SK-N-SH (cell line): ENCODE data around the gene GSTM3. TPM values are rescaled to one million over a fixed set of nuclear protein-coding genes. Genes with fewer than 3 reads are reported as not detected.
"Not testable (repeated sequence)": the region's sequence is repeated elsewhere in the genome, so short reads cannot be mapped to it uniquely, and the experiment has no call there.

Source experiments
- CTCF ChIA-PET: fragments of 300-600, 350-600 bp; formaldehyde crosslinking; extraction: SDS; loops from one replicate; lab custom pipeline; 2021; lab: Yijun Ruan, JAX
- POLR2A ChIA-PET: fragments of 350-600 bp; sonication (Branson Sonifier 250); formaldehyde crosslinking; extraction: SDS; loops from one replicate; lab custom pipeline; 2020; ENCODE audit warnings: antibody characterized with exemption, inconsistent platforms; lab: Yijun Ruan, JAX
- DNase-seq: peaks from one replicate; pipeline ENCODE4 v3.0.0; 2012
- H2AFZ ChIP-seq: fragments of 200-600 bp; sonication (generic); 2 replicates; pipeline ENCODE4 v1.8.1; 2016; ENCODE audit warnings: antibody characterized with exemption, mild to moderate bottlenecking, low read depth
- H3F3A ChIP-seq: fragments of 200-600 bp; sonication (generic); replicated peaks from 2 replicates; pipeline ENCODE3; 2016; ENCODE audit warnings: antibody characterized with exemption, mild to moderate bottlenecking; ENCODE audit not compliant: insufficient read depth
- H3K27ac ChIP-seq, 2 experiments: fragments of 200-500 bp in 1 of 2; fragments of 200-600 bp in 1 of 2; sonication (Bioruptor generic) in 1 of 2; sonication (generic), shearing (Covaris generic) in 1 of 2; 2 replicates each; pipeline versions ENCODE4 v1.5.1 to v1.6.1; 2014 to 2016; ENCODE audit warnings: low read depth in 2 of 2, inconsistent platforms in 1 of 2, low read length in 1 of 2, mild to moderate bottlenecking in 1 of 2, mixed read lengths in 1 of 2
- H3K27me3 ChIP-seq: fragments of 200-600 bp; sonication (generic), shearing (Covaris generic); 2 replicates; pipeline ENCODE4 v1.6.1; 2016; ENCODE audit warnings: mixed run types; ENCODE audit not compliant: insufficient read depth
- H3K36me3 ChIP-seq, 2 experiments: fragments of 200-500 bp in 1 of 2; fragments of 200-600 bp in 1 of 2; sonication (Bioruptor generic) in 1 of 2; sonication (generic) in 1 of 2; replicated peaks in 1 of 2; 2 replicates each; pipeline versions ENCODE3 to v1.5.1; 2014 to 2016; ENCODE audit warnings: low read length in 1 of 2, mild to moderate bottlenecking in 1 of 2; ENCODE audit not compliant: insufficient read depth in 2 of 2, control insufficient read depth in 1 of 2
- H3K4me1 ChIP-seq, 2 experiments: fragments of 200-500 bp in 1 of 2; fragments of 200-600 bp in 1 of 2; sonication (Bioruptor generic) in 1 of 2; sonication (generic), shearing (Covaris generic) in 1 of 2; 2 replicates each; pipeline versions ENCODE4 v1.5.1 to v1.6.1; 2014 to 2016; ENCODE audit warnings: low read depth in 1 of 2, low read length in 1 of 2, mixed run types in 1 of 2; ENCODE audit not compliant: insufficient read depth in 2 of 2, control insufficient read depth in 1 of 2
- H3K4me2 ChIP-seq: fragments of 200-600 bp; sonication (generic), shearing (Covaris generic); 2 replicates; pipeline ENCODE4 v1.6.1; 2017; ENCODE audit warnings: mixed run types
- H3K4me3 ChIP-seq, 2 experiments: fragments of 200-500 bp in 1 of 2; fragments of 200-600 bp in 1 of 2; sonication (Bioruptor generic) in 1 of 2; sonication (generic), shearing (Covaris generic) in 1 of 2; 2 replicates each; pipeline versions ENCODE4 v1.5.1 to v1.8.1; 2014 to 2016; ENCODE audit warnings: low read depth in 2 of 2, inconsistent platforms in 1 of 2, low read length in 1 of 2, mild to moderate bottlenecking in 1 of 2, mixed read lengths in 1 of 2, moderate library complexity in 1 of 2
- H3K79me2 ChIP-seq: fragments of 200-600 bp; sonication (generic); 2 replicates; pipeline ENCODE4 v1.8.1; 2017; ENCODE audit warnings: mild to moderate bottlenecking; ENCODE audit not compliant: insufficient read depth
- H3K9ac ChIP-seq: fragments of 200-600 bp; sonication (generic); 2 replicates; pipeline ENCODE4 v1.6.1; 2017; ENCODE audit warnings: mixed run types
- H3K9me2 ChIP-seq: fragments of 200-600 bp; sonication (generic); 2 replicates; pipeline ENCODE4 v1.6.1; 2017; ENCODE audit warnings: mixed run types
- H3K9me3 ChIP-seq: fragments of 200-600 bp; sonication (generic); 2 replicates; pipeline ENCODE4 v1.6.1; 2017; ENCODE audit warnings: mixed run types, mild to moderate bottlenecking, moderate library complexity
- H4K20me1 ChIP-seq: fragments of 200-600 bp; sonication (generic); 2 replicates; pipeline ENCODE4 v1.6.1; 2017; ENCODE audit warnings: mild to moderate bottlenecking, mixed run types; ENCODE audit not compliant: insufficient read depth
- EZH2phosphoT487 ChIP-seq: fragments of 200-600 bp; sonication (generic); IDR thresholded peaks from 2 replicates; pipeline ENCODE4 v1.6.1; 2017; ENCODE audit warnings: low read depth, mixed run types, mild to moderate bottlenecking, antibody characterized with exemption, moderate library complexity, borderline replicate concordance
- FOXJ3 ChIP-seq: sonication (generic); formaldehyde crosslinking; IDR thresholded peaks from 2 replicates; pipeline ENCODE4 v1.5.1; 2020; ENCODE audit warnings: mild to moderate bottlenecking, missing genetic modification reagents
- RCOR1 ChIP-seq: fragments of 150-350 bp; IDR thresholded peaks from 2 replicates; pipeline ENCODE4 v1.6.1; 2017; ENCODE audit warnings: antibody characterized with exemption, low read length
- TAF1 ChIP-seq: IDR thresholded peaks from 2 replicates; pipeline ENCODE4 v1.6.1; 2012; ENCODE audit warnings: low read depth, mild to moderate bottlenecking, low read length, moderate library complexity, borderline replicate concordance
- YY1 ChIP-seq: IDR thresholded peaks from 2 replicates; pipeline ENCODE4 v1.4.0; 2012; ENCODE audit warnings: low read depth, mild to moderate bottlenecking
- whole genome bisulfite sequencing: methylation state at CpG from one replicate; pipeline ENCODE4 v1.1.6; 2017; ENCODE audit warnings: low lambda C conversion rate; 5-methylcytosine and 5-hydroxymethylcytosine counted together
- polyA plus RNA-seq, 3 experiments: library from polyadenylated mRNA; depleted of rRNA; stranded (reverse); fragments of >200 nt; gene quantifications; 2 replicates each; pipeline ENCODE4 v1.2.3, GENCODE V29; 2012
- TF ChIP-seq, protein P1 (sequence below): fragments of 150-350 bp; IDR thresholded peaks from 2 replicates; pipeline ENCODE4 v1.6.1; 2016; ENCODE audit warnings: mild to moderate bottlenecking, low read depth, low read length
- TF ChIP-seq, protein P2 (sequence below): IDR thresholded peaks from 2 replicates; pipeline ENCODE4 v1.4.0; 2012; ENCODE audit warnings: low read depth
- TF ChIP-seq, protein P3 (sequence below): IDR thresholded peaks from 2 replicates; pipeline ENCODE4 v1.4.0; 2012; ENCODE audit warnings: low read depth, borderline replicate concordance
- TF ChIP-seq, protein P4 (sequence below): IDR thresholded peaks from 2 replicates; pipeline ENCODE4 v1.6.1; 2012; ENCODE audit warnings: mild to moderate bottlenecking, low read depth, low read length, moderate library complexity

GSTM3 gene
- polyA plus RNA-seq, 1 of the 3 experiments (the other 2 are of a cell fraction): 86.6 TPM

DNA sequence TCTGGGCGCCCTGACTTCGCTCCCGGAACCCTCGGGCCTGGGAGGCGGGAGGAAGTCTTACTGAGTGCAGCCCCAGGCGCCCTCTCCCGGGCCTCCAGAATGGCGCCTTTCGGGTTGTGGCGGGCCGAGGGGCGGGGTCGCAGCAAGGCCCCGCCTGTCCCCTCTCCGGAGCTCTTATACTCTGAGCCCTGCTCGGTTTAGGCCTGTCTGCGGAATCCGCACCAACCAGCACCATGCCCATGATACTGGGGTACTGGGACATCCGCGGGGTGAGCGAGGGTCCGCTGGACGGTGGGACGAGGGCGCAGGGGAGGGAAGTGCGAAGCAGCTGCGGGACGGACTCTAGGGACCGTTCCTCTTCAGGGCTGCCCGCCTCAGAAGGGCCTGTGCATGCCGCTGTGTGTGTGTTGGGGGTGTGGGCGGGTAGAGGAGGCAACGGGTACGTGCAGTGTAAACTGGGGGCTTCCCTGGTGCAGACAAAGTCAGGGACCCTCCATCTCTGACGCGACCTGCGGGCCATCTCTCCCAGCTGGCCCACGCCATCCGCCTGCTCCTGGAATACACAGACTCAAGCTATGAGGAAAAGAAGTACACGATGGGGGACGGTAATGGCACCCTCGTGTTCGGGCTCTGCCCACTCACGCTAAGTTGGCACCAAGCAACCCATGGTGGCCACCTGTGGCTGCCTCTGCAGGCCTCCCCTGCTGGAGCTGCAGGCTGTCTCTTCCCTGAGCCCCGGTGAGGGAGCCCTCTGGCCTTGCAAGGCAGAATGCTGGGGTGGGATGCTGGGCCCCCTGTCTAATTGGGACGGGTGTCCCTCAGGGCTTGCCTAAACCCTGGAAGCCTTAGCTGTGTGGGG lies 53.0 kb downstream of the GSTM3 start, which contains the start of gene GSTM1:
Gene GSTM1, plus strand, starts transcription at position 177 of the 859 bp plus-strand sequence. Its CDS starts 57 bp downstream, at position 234.
- Histone ChIP-seq H3K9me2 (no peaks in the 10 kb centered on the region), H3K36me3 (no peaks in the 10 kb centered on the region), H3K79me2 (no peaks in the 10 kb centered on the region), H4K20me1 (no peaks in the 10 kb centered on the region), H3K9ac (no peak within 1 kb of the TSS), H3F3A (no peaks in the 10 kb centered on the region), H3K27ac (no peak within 1 kb of the TSS), H3K9me3 (no peaks in the 10 kb centered on the region), H3K27me3 (no peaks in the 10 kb centered on the region), H2AFZ (no peak within 1 kb of the TSS), H3K4me2 (no peak within 1 kb of the TSS), H3K4me1 (no peaks in the 10 kb centered on the region), H3K4me3 (no peak within 1 kb of the TSS)
- POLR2A ChIA-PET: no interaction called here
- CTCF ChIA-PET: no interaction called here
- no peak for DNase-seq
- TF ChIP-seq EZH2phosphoT487: no peak
- no peak for TF ChIP-seq RCOR1
- TF ChIP-seq, protein P1, sequence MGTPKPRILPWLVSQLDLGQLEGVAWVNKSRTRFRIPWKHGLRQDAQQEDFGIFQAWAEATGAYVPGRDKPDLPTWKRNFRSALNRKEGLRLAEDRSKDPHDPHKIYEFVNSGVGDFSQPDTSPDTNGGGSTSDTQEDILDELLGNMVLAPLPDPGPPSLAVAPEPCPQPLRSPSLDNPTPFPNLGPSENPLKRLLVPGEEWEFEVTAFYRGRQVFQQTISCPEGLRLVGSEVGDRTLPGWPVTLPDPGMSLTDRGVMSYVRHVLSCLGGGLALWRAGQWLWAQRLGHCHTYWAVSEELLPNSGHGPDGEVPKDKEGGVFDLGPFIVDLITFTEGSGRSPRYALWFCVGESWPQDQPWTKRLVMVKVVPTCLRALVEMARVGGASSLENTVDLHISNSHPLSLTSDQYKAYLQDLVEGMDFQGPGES: no peak
- no peak for TF ChIP-seq FOXJ3 (CRISPR knock-in tag)
- TF ChIP-seq, protein P2, sequence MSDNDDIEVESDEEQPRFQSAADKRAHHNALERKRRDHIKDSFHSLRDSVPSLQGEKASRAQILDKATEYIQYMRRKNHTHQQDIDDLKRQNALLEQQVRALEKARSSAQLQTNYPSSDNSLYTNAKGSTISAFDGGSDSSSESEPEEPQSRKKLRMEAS: no peak
- no peak for TF ChIP-seq YY1
- no peak for TF ChIP-seq TAF1
- TF ChIP-seq, protein P3, sequence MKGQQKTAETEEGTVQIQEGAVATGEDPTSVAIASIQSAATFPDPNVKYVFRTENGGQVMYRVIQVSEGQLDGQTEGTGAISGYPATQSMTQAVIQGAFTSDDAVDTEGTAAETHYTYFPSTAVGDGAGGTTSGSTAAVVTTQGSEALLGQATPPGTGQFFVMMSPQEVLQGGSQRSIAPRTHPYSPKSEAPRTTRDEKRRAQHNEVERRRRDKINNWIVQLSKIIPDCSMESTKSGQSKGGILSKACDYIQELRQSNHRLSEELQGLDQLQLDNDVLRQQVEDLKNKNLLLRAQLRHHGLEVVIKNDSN: no peak
- TF ChIP-seq, protein P4, sequence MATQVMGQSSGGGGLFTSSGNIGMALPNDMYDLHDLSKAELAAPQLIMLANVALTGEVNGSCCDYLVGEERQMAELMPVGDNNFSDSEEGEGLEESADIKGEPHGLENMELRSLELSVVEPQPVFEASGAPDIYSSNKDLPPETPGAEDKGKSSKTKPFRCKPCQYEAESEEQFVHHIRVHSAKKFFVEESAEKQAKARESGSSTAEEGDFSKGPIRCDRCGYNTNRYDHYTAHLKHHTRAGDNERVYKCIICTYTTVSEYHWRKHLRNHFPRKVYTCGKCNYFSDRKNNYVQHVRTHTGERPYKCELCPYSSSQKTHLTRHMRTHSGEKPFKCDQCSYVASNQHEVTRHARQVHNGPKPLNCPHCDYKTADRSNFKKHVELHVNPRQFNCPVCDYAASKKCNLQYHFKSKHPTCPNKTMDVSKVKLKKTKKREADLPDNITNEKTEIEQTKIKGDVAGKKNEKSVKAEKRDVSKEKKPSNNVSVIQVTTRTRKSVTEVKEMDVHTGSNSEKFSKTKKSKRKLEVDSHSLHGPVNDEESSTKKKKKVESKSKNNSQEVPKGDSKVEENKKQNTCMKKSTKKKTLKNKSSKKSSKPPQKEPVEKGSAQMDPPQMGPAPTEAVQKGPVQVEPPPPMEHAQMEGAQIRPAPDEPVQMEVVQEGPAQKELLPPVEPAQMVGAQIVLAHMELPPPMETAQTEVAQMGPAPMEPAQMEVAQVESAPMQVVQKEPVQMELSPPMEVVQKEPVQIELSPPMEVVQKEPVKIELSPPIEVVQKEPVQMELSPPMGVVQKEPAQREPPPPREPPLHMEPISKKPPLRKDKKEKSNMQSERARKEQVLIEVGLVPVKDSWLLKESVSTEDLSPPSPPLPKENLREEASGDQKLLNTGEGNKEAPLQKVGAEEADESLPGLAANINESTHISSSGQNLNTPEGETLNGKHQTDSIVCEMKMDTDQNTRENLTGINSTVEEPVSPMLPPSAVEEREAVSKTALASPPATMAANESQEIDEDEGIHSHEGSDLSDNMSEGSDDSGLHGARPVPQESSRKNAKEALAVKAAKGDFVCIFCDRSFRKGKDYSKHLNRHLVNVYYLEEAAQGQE: no peak
- WGBS: no CpG with 5 or more reads among the region's 46 CpGs

DNA sequence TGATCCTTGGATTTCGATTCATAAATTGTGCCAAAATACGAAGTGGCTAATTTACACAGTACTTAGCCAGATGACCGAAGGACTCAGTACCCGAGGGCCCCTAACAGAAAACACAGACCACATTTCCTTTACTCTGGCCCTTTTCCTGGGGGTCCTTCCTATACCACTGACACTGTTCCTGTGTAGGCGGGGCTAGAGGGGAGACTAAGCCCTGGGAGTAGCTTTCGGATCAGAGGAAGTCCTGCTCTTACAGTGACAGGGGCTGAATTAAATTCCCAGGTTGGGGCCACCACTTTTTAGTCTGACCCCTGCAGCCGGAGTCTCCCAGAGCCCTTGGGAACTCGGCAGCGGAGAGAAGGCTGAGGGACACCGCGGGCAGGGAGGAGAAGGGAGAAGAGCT lies 53.7 kb downstream of the GSTM3 start:
- H3K9me3 ChIP-seq, DNase-seq, H3K4me2 ChIP-seq, H3K4me1 ChIP-seq, H3K36me3 ChIP-seq, H3K9me2 ChIP-seq, H3K27ac ChIP-seq, POLR2A ChIA-PET, H3K9ac ChIP-seq, H3K4me3 ChIP-seq, H2AFZ ChIP-seq, H3F3A ChIP-seq, H3K79me2 ChIP-seq, H4K20me1 ChIP-seq, H3K27me3 ChIP-seq, CTCF ChIA-PET: not testable (repeated sequence)
- WGBS: no CpG with 5 or more reads among the region's 11 CpGs

DNA sequence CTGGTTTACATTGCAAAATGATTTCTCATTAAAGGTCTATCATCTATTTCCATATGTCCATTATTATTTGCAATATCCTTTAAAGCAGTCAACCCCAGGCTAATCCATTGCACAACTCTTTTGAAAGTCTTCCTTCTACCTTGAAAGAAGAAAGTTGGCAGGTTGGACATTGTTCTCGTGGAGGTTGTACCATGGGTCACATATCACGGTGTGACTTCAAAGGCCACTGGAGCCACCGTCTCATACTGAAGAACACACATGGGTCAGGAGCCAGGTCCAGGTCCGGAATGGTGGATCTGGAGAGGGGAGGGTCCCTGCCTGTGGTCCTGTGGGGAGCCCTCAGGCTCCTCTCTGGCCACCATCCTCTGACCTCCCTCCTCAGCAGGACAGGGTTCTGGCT lies 54.9 kb downstream of the GSTM3 start:
- DNase-seq, POLR2A ChIA-PET, H3K9ac ChIP-seq, H3K9me2 ChIP-seq, H3K4me2 ChIP-seq, H4K20me1 ChIP-seq, CTCF ChIA-PET, H3K27ac ChIP-seq, H3K79me2 ChIP-seq, H3F3A ChIP-seq, H3K4me1 ChIP-seq, H3K9me3 ChIP-seq, H2AFZ ChIP-seq, H3K4me3 ChIP-seq, H3K36me3 ChIP-seq, H3K27me3 ChIP-seq: not testable (repeated sequence)
- no CpG with 5 or more reads among the region's 4 CpGs for WGBS

DNA sequence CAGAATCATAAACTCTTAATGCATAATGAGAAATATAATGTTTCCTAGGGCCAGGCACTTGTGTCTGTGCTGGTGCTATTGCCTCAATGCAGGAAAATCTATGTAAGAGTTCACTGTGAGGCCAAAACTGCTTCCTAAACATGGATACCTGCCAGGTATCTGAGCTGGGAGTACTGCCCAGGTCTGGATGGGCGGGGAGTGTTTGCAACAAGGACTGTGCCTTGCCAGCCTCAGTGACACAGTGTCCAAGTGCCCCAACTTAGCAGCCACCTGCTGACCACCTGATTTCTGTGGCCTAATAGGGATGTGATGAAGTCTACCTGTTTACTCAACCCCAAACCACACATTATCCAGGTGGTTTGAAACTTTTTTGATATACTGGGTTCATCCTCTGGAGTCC lies 55.4 kb downstream of the GSTM3 start:
- DNase-seq, H3K27me3 ChIP-seq, H3K9me2 ChIP-seq, H3K79me2 ChIP-seq, H3K27ac ChIP-seq, H3K9me3 ChIP-seq, H4K20me1 ChIP-seq, H3K4me3 ChIP-seq, POLR2A ChIA-PET, H3F3A ChIP-seq, H3K36me3 ChIP-seq, H2AFZ ChIP-seq, CTCF ChIA-PET, H3K9ac ChIP-seq, H3K4me1 ChIP-seq, H3K4me2 ChIP-seq: not testable (repeated sequence)
- no CpG with 5 or more reads among the region's 1 CpG for WGBS
